GM19240 (cell line): Measurements from ENCODE around the gene SH2D1B.
"Not testable (repeated sequence)": the region's sequence is repeated elsewhere in the genome, so short reads cannot be mapped to it uniquely, and the experiment has no call there.

ENCODE experiments used
- DNase-seq: peaks from one replicate; pipeline ENCODE4 v3.0.0; 2011; ENCODE audit warnings: low spot score; ENCODE audit not compliant: insufficient read length

SH2D1B gene

GRCh38 chr1:162412002-162412401 lies at the start of gene SH2D1B:
SH2D1B (minus strand) TSS chr1:162412136; CDS start chr1:162412016, 120 bp downstream.
- no peak for DNase-seq

- no peak for DNase-seq
Observed at GRCh38 chr1:162458236-162458635, 46.3 kb upstream of the SH2D1B start.

- DNase-seq: no peak
Observed at GRCh38 chr1:162456323-162456722, 44.4 kb upstream of the SH2D1B start.

DNA sequence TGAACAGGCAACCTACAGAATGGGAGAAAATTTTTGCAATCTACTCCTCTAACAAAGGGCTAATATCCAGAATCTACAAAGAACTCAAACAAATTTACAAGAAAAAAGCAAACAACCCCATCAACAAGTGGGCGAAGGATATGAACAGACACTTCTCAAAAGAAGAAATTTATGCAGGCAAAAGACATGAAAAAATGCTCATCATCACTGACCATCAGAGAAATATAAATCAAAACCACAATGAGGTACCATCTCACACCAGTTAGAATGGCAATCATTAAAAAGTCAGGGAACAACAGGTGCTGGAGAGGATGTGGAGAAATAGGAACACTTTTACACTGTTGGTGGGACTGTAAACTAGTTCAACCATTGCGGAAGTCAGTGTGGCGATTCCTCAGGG lies 42.4 kb upstream of the SH2D1B start:
- not testable (repeated sequence) for DNase-seq

- no peak for DNase-seq
Observed at GRCh38 chr1:162446946-162447345, 35.0 kb upstream of the SH2D1B start.

GRCh38 chr1:162444903-162445302 lies 33.0 kb upstream of the SH2D1B start:
- no peak for DNase-seq

GRCh38 chr1:162432977-162433713 lies 21.2 kb upstream of the SH2D1B start:
- not testable (repeated sequence) for DNase-seq

DNA sequence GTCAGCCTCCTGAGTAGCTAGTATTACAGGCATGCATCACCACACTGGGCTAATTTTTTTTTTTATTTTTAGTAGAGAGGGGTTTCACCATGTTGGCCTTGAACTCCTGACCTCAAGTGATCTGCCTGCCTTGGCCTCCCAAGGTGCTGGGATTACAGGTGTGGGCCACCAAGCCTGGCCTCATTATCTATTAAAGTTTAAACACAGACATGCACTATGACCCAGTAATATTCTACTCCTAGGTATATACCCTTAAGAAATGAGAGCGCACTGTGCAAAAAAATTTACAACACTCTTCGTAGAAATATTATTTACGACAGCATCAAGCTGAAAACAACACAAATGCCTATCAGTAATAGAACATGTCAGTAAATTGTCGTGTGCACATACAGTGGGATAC lies 18.6 kb upstream of the SH2D1B start:
- DNase-seq: no peak

GRCh38 chr1:162422662-162423375 lies 10.9 kb upstream of the SH2D1B start:
- DNase-seq: no peak

GRCh38 chr1:162421258-162422164 lies 9.6 kb upstream of the SH2D1B start:
- DNase-seq: no peak

- DNase-seq: no peak
Observed at GRCh38 chr1:162420120-162420519, 8.2 kb upstream of the SH2D1B start.

- DNase-seq: not testable (repeated sequence)
Observed at GRCh38 chr1:162419450-162419931, 7.6 kb upstream of the SH2D1B start.

GRCh38 chr1:162418584-162418983 lies 6.6 kb upstream of the SH2D1B start:
- DNase-seq: not testable (repeated sequence)

- DNase-seq: no peak
Observed at GRCh38 chr1:162417650-162418049, 5.7 kb upstream of the SH2D1B start.

DNA sequence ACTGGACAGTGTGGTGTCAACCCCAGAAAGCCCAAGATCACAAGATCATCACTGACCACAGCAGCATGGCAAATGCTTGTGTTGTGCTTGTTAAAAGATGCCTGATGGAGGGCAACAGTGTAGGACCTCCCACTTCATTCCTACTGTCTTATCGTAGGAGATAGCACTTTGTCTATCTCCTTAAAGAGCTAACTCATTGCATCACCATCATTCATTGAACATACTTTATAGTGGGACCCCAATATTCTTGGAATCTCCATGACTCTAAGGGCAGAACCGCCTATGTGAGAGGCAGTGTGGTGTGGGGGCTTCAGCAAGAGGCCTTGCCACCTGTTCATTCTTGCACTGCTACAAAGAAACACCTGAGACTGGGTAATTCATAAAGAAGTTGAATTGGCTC lies 5.0 kb upstream of the SH2D1B start:
- DNase-seq: no peak

- DNase-seq: no peak
Observed at GRCh38 chr1:162416215-162416614, 4.3 kb upstream of the SH2D1B start.

GRCh38 chr1:162407539-162407938 lies 4.4 kb downstream of the SH2D1B start:
- DNase-seq: no peak

GRCh38 chr1:162406811-162407210 lies 5.1 kb downstream of the SH2D1B start:
- DNase-seq: no peak

DNA sequence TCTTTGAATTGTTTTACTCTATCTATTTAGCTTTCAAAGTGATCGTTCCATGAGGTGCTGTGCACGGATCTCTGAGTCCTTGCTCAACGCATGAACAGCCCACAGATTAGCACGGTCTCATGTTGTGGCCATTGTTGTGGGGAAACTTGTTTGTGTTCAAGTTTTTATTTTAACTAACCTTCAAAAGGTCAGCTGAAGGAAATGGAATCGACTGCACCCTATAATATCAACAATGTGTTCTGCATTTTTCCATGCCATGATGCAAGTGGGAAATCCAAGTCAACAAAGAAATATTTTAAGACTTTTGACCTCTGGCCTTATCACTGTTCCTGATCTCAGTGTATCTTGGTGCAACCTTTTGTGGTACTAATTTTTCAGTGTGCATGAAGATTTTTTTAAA lies 6.1 kb downstream of the SH2D1B start:
- no peak for DNase-seq

- DNase-seq: no peak
Observed at GRCh38 chr1:162404550-162405160, 7.3 kb downstream of the SH2D1B start.

GRCh38 chr1:162400790-162401355 lies 11.1 kb downstream of the SH2D1B start:
- DNase-seq: no peak
